Astrocyte (in vitro differentiated cells and primary cell): Measurements from ENCODE around the gene PDCD10. TPM values are rescaled to one million over a fixed set of nuclear protein-coding genes. Genes with fewer than 3 reads are reported as not detected.
A peak's percentile ranks its signal among the peaks of the same experiment; 100 is the strongest.

ENCODE experiments used
- DNase-seq: peaks from one replicate; pipeline ENCODE4 v3.0.0-alpha.2; 2010; ENCODE audit warnings: low read depth
- FAIRE-seq: peaks from 2 replicates; lab custom pipeline; 2011; peaks lifted over from hg19 to GRCh38; lab: Jason Lieb, UNC
- H2AFZ ChIP-seq: 2 replicates; pipeline ENCODE4 v1.6.0; 2012; ENCODE audit warnings: low read depth, low read length, inconsistent platforms
- H3K27ac ChIP-seq: 2 replicates; pipeline ENCODE4 v1.5.1; 2011; ENCODE audit warnings: low read depth, low read length, inconsistent platforms
- H3K27me3 ChIP-seq: 2 replicates; pipeline ENCODE4 v1.6.0; 2011; ENCODE audit warnings: low read length, inconsistent platforms; ENCODE audit not compliant: insufficient read depth
- H3K36me3 ChIP-seq: 2 replicates; pipeline ENCODE4 v1.5.1; 2011; ENCODE audit warnings: low read length, inconsistent platforms; ENCODE audit not compliant: insufficient read depth
- H3K4me1 ChIP-seq: 2 replicates; pipeline ENCODE4 v1.5.1; 2011; ENCODE audit warnings: low read length, inconsistent platforms; ENCODE audit not compliant: insufficient read depth
- H3K4me2 ChIP-seq: 2 replicates; pipeline ENCODE4 v1.6.0; 2012; ENCODE audit warnings: low read length, inconsistent platforms
- H3K4me3 ChIP-seq: 2 replicates; pipeline ENCODE4 v1.5.1; 2011; ENCODE audit warnings: low read depth, mild to moderate bottlenecking, low read length, inconsistent platforms; ENCODE audit not compliant: insufficient read depth
- H3K79me2 ChIP-seq: 2 replicates; pipeline ENCODE4 v1.6.0; 2012; ENCODE audit warnings: mild to moderate bottlenecking, low read length, inconsistent platforms; ENCODE audit not compliant: insufficient read depth
- H3K9ac ChIP-seq: 2 replicates; pipeline ENCODE4 v1.6.0; 2012; ENCODE audit warnings: mild to moderate bottlenecking, low read length, inconsistent platforms
- H3K9me3 ChIP-seq: 2 replicates; pipeline ENCODE4 v1.5.1; 2012; ENCODE audit warnings: low read depth, mild to moderate bottlenecking, low read length, inconsistent platforms; ENCODE audit not compliant: insufficient read depth
- H4K20me1 ChIP-seq: 2 replicates; pipeline ENCODE4 v1.6.0; 2012; ENCODE audit warnings: low read length, inconsistent platforms; ENCODE audit not compliant: insufficient read depth
- H3K27ac Mint-ChIP-seq: one replicate; pipeline ENCODE4 v1.8.0; 2021; ENCODE audit warnings: mild to moderate bottlenecking, mixed read lengths; ENCODE audit not compliant: unreplicated experiment
- H3K27me3 Mint-ChIP-seq: one replicate; pipeline ENCODE4 v1.8.0; 2021; ENCODE audit warnings: low read depth, mixed read lengths; ENCODE audit not compliant: unreplicated experiment
- H3K36me3 Mint-ChIP-seq: one replicate; pipeline ENCODE4 v1.8.0; 2021; ENCODE audit warnings: low read depth, mixed read lengths; ENCODE audit not compliant: unreplicated experiment
- H3K4me1 Mint-ChIP-seq: one replicate; pipeline ENCODE4 v1.8.0; 2021; ENCODE audit warnings: low read depth, mixed read lengths; ENCODE audit not compliant: unreplicated experiment
- H3K4me3 Mint-ChIP-seq: one replicate; pipeline ENCODE4 v1.8.0; 2021; ENCODE audit warnings: mild to moderate bottlenecking, moderate library complexity, mixed read lengths; ENCODE audit not compliant: unreplicated experiment
- H3K9me3 Mint-ChIP-seq: one replicate; pipeline ENCODE4 v1.8.0; 2021; ENCODE audit warnings: mild to moderate bottlenecking, mixed read lengths; ENCODE audit not compliant: unreplicated experiment
- CTCF ChIP-seq: IDR thresholded peaks from 2 replicates; pipeline ENCODE4 v1.5.1; 2011; ENCODE audit warnings: low read depth, mild to moderate bottlenecking, inconsistent platforms, low read length, moderate library complexity; ENCODE audit not compliant: insufficient read depth
- EZH2 ChIP-seq: IDR thresholded peaks from 2 replicates; pipeline ENCODE4 v1.6.1; 2012; ENCODE audit warnings: mild to moderate bottlenecking, low read length, inconsistent platforms; ENCODE audit not compliant: insufficient read depth
- total RNA-seq: library from RNA; stranded (reverse); gene quantifications from 2 replicates; pipeline ENCODE4 v1.2.1, GENCODE V29; 2021

PDCD10 gene
- total RNA-seq, 1 donor from 2014 or later: 66.9 TPM

DNA sequence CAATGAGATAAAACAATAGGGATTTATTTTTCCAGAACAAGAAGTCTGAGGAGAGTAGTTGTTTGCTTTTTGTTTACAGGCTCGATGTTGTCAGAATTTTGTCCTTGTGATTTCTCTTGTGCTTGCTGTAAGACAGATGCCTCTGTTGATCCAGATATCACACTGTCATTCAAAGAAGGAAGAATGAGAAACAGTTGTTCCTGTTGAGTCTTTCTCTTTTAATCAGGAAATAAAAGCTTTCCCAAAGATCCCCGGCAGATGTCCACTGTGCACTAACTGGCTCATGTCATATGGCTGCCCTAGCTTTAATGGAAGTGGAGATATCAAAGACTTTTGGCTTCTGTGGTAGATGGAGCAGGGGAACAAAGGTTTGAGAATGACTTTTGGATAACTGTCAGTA, 7.6 kb upstream of the PDCD10 start:
- Histone ChIP-seq H3K4me3 (no peak overlapping the region), H3K79me2 (no peaks in the 10 kb centered on the region), H3K9ac (no peak overlapping the region), H3K27me3 (no peaks in the 10 kb centered on the region), H2AFZ (no peak overlapping the region), H3K4me2 (no peak overlapping the region), H3K36me3 (no peaks in the 10 kb centered on the region), H3K9me3 (no peaks in the 10 kb centered on the region), H3K27ac (no peak overlapping the region), H3K4me1 (no peaks in the 10 kb centered on the region), H4K20me1 (no peaks in the 10 kb centered on the region)
- TF ChIP-seq CTCF: no peak
- TF ChIP-seq EZH2: no peak
- H3K9me3 Mint-ChIP-seq: no peaks in the 10 kb centered on the region
- FAIRE-seq (peak; percentile 9), DNase-seq (no peak)
- no peak overlapping the region for H3K4me3 Mint-ChIP-seq
- no peaks in the 10 kb centered on the region for H3K4me1 Mint-ChIP-seq
- no peaks in the 10 kb centered on the region for H3K36me3 Mint-ChIP-seq
- H3K27me3 Mint-ChIP-seq: no peaks in the 10 kb centered on the region
- no peak overlapping the region for H3K27ac Mint-ChIP-seq

- Histone ChIP-seq H3K27me3 (no peaks in the 10 kb centered on the region), H3K4me3 (no peak overlapping the region), H3K4me1 (peaks cover 1% of the 10 kb centered on the region), H3K27ac (no peak overlapping the region), H4K20me1 (no peaks in the 10 kb centered on the region), H2AFZ (no peak overlapping the region), H3K79me2 (no peaks in the 10 kb centered on the region), H3K9me3 (no peaks in the 10 kb centered on the region), H3K4me2 (no peak overlapping the region), H3K9ac (no peak overlapping the region), H3K36me3 (no peaks in the 10 kb centered on the region)
- H3K4me1 Mint-ChIP-seq: peaks cover 3% of the 10 kb centered on the region
- H3K27ac Mint-ChIP-seq: no peak overlapping the region
- FAIRE-seq (no peak), DNase-seq (no peak)
- peak; percentile 37 for TF ChIP-seq CTCF
- no peak for TF ChIP-seq EZH2
- no peaks in the 10 kb centered on the region for H3K27me3 Mint-ChIP-seq
- no peaks in the 10 kb centered on the region for H3K9me3 Mint-ChIP-seq
- no peaks in the 10 kb centered on the region for H3K36me3 Mint-ChIP-seq
- H3K4me3 Mint-ChIP-seq: no peak overlapping the region
Measured at GRCh38 chr3:167740961-167741587, 6.4 kb upstream of the PDCD10 start.

- Histone ChIP-seq H3K4me3 (no peak overlapping the region), H3K4me2 (no peak overlapping the region), H3K27me3 (no peaks in the 10 kb centered on the region), H3K27ac (no peak overlapping the region), H3K9me3 (no peaks in the 10 kb centered on the region), H3K9ac (no peak overlapping the region), H3K36me3 (no peaks in the 10 kb centered on the region), H4K20me1 (no peaks in the 10 kb centered on the region), H3K4me1 (peaks cover 5% of the 10 kb centered on the region), H3K79me2 (peaks cover 4% of the 10 kb centered on the region), H2AFZ (no peak overlapping the region)
- no peak overlapping the region for H3K4me3 Mint-ChIP-seq
- H3K27ac Mint-ChIP-seq: no peak overlapping the region
- H3K36me3 Mint-ChIP-seq: no peaks in the 10 kb centered on the region
- DNase-seq (no peak), FAIRE-seq (no peak)
- no peaks in the 10 kb centered on the region for H3K9me3 Mint-ChIP-seq
- no peaks in the 10 kb centered on the region for H3K27me3 Mint-ChIP-seq
- peaks cover 3% of the 10 kb centered on the region for H3K4me1 Mint-ChIP-seq
- TF ChIP-seq EZH2 (no peak), CTCF (no peak)
Measured at GRCh38 chr3:167739190-167739810, 4.6 kb upstream of the PDCD10 start.
